IMR-90 (cell line): Measurements from ENCODE around the gene ZNF76. TPM values are rescaled to one million over a fixed set of nuclear protein-coding genes. Genes with fewer than 3 reads are reported as not detected.

Source experiments
- ATAC-seq: fragments of 200-7000 bp; cut with Tn5 transposase; 2 replicates; pipeline ENCODE4 v1.9.1; 2020; ENCODE audit warnings: low read depth, mild to moderate bottlenecking, moderate library complexity
- BruUV-seq: library from RNA; stranded (reverse); fragments of 400-500 nt; replicated peaks from 2 replicates; lab custom pipeline; 2021; lab: Mats Ljungman, UMichigan
- CTCF ChIA-PET: fragments of 300-600 bp; formaldehyde crosslinking; extraction: SDS; loops from one replicate; lab custom pipeline; 2021; ENCODE audit warnings: antibody characterized with exemption; lab: Yijun Ruan, JAX
- POLR2A ChIA-PET: fragments of 300-600 bp; sonication (Branson Sonifier 250); formaldehyde crosslinking; loops from one replicate; lab custom pipeline; 2022; ENCODE audit warnings: antibody characterized with exemption; ENCODE audit not compliant: unreplicated experiment; lab: Charles Lee
- DNase-seq: peaks from one replicate; pipeline ENCODE4 v3.0.0; 2013
- H2AFZ ChIP-seq: replicated peaks from 2 replicates; pipeline ENCODE3; 2013; ENCODE audit warnings: low read length, mild to moderate bottlenecking; ENCODE audit not compliant: poor library complexity
- H2AK5ac ChIP-seq: 2 replicates; pipeline ENCODE4 v1.6.1; 2013; ENCODE audit warnings: low read depth, low read length, inconsistent platforms
- H2AK9ac ChIP-seq: replicated peaks from 2 replicates; pipeline ENCODE3; 2013; ENCODE audit warnings: mild to moderate bottlenecking, low read depth, low read length, moderate library complexity; ENCODE audit not compliant: poor library complexity
- H2BK120ac ChIP-seq: 2 replicates; pipeline ENCODE4 v1.6.1; 2013; ENCODE audit warnings: low read depth, low read length, inconsistent platforms
- H2BK15ac ChIP-seq: 3 replicates; pipeline ENCODE4 v1.6.1; 2013; ENCODE audit warnings: low read depth, low read length, inconsistent platforms
- H2BK20ac ChIP-seq: 2 replicates; pipeline ENCODE4 v1.6.1; 2013; ENCODE audit warnings: low read depth, mild to moderate bottlenecking, inconsistent platforms, low read length, moderate library complexity
- H2BK5ac ChIP-seq: 2 replicates; pipeline ENCODE4 v1.6.1; 2013; ENCODE audit warnings: mild to moderate bottlenecking, low read depth, low read length, inconsistent platforms; ENCODE audit not compliant: poor library complexity, severe bottlenecking
- H3K14ac ChIP-seq: replicated peaks from 2 replicates; pipeline ENCODE4 v1.6.1; 2013; ENCODE audit warnings: low read depth, low read length, inconsistent platforms
- H3K18ac ChIP-seq: 2 replicates; pipeline ENCODE4 v1.6.1; 2013; ENCODE audit warnings: low read depth, low read length, control low read depth
- H3K23ac ChIP-seq: 2 replicates; pipeline ENCODE4 v1.6.1; 2013; ENCODE audit warnings: low read depth, low read length, inconsistent platforms
- H3K27ac ChIP-seq: 2 replicates; pipeline ENCODE4 v1.5.1; 2013; ENCODE audit warnings: mild to moderate bottlenecking, control low read depth, low read length; ENCODE audit not compliant: insufficient read depth
- H3K27me3 ChIP-seq: 2 replicates; pipeline ENCODE4 v1.6.1; 2013; ENCODE audit warnings: low read length; ENCODE audit not compliant: control insufficient read depth, insufficient read depth
- H3K36me3 ChIP-seq: 2 replicates; pipeline ENCODE4 v1.6.1; 2013; ENCODE audit warnings: low read length, mixed read lengths; ENCODE audit not compliant: control insufficient read depth, insufficient read depth
- H3K4ac ChIP-seq: 2 replicates; pipeline ENCODE4 v1.6.1; 2013; ENCODE audit warnings: low read depth, low read length, inconsistent platforms
- H3K4me1 ChIP-seq: 2 replicates; pipeline ENCODE4 v1.6.1; 2013; ENCODE audit warnings: low read length, mixed read lengths; ENCODE audit not compliant: control insufficient read depth, insufficient read depth
- H3K4me2 ChIP-seq: 2 replicates; pipeline ENCODE4 v1.6.1; 2013; ENCODE audit warnings: low read depth, mild to moderate bottlenecking, control low read depth, low read length, moderate library complexity
- H3K4me3 ChIP-seq: 2 replicates; pipeline ENCODE4 v1.5.1; 2013; ENCODE audit warnings: low read depth, mild to moderate bottlenecking, control low read depth, low read length, moderate library complexity; ENCODE audit not compliant: insufficient read depth
- H3K56ac ChIP-seq: 2 replicates; pipeline ENCODE4 v1.6.1; 2013; ENCODE audit warnings: low read length, inconsistent platforms; ENCODE audit not compliant: insufficient read depth; ENCODE audit errors: extremely low read depth
- H3K79me1 ChIP-seq, 2 experiments: 2 replicates each; pipeline ENCODE4 v1.6.1; 2013; ENCODE audit warnings: low read length in 2 of 2, inconsistent platforms in 1 of 2, low read depth in 1 of 2
- H3K9ac ChIP-seq: 2 replicates; pipeline ENCODE4 v1.6.1; 2013; ENCODE audit warnings: low read depth, low read length, control low read depth
- H3K9me1 ChIP-seq: 2 replicates; pipeline ENCODE4 v1.6.1; 2013; ENCODE audit warnings: low read length, inconsistent platforms; ENCODE audit not compliant: insufficient read depth
- H3K9me3 ChIP-seq: 2 replicates; pipeline ENCODE4 v1.6.1; 2013; ENCODE audit warnings: low read length; ENCODE audit not compliant: control insufficient read depth, insufficient read depth
- H4K20me1 ChIP-seq: 2 replicates; pipeline ENCODE4 v1.6.1; 2013; ENCODE audit warnings: low read length, inconsistent platforms; ENCODE audit not compliant: insufficient read depth
- H4K5ac ChIP-seq: 2 replicates; pipeline ENCODE4 v1.6.1; 2013; ENCODE audit warnings: mild to moderate bottlenecking, low read depth, low read length, control low read depth
- H4K8ac ChIP-seq, 2 experiments: 2 replicates each; pipeline ENCODE4 v1.6.1; 2013; ENCODE audit warnings: low read depth in 2 of 2, low read length in 2 of 2, control low read depth in 1 of 2, inconsistent platforms in 1 of 2
- H4K91ac ChIP-seq: 2 replicates; pipeline ENCODE4 v1.6.1; 2013; ENCODE audit warnings: low read depth, low read length, inconsistent platforms; ENCODE audit not compliant: insufficient read depth
- BHLHE40 ChIP-seq: fragments of 150-350 bp; IDR thresholded peaks from 2 replicates; pipeline ENCODE4 v1.6.1; 2016; ENCODE audit warnings: mild to moderate bottlenecking, low read depth, low read length
- MAFK ChIP-seq: IDR thresholded peaks from 2 replicates; pipeline ENCODE4 v1.6.1; 2012; ENCODE audit warnings: low read depth, low read length, improper control_type of control experiment
- MAZ ChIP-seq: IDR thresholded peaks from 2 replicates; pipeline ENCODE4 v1.6.1; 2012; ENCODE audit warnings: low read depth, mild to moderate bottlenecking, low read length, improper control_type of control experiment, moderate library complexity, borderline replicate concordance
- MXI1 ChIP-seq: IDR thresholded peaks from 2 replicates; pipeline ENCODE4 v1.6.1; 2012; ENCODE audit warnings: low read depth, mild to moderate bottlenecking, low read length, moderate library complexity, borderline replicate concordance
- NFE2L2 ChIP-seq: fragments of 150-350 bp; IDR thresholded peaks from 2 replicates; pipeline ENCODE4 v1.6.1; 2016; ENCODE audit warnings: low read depth, mild to moderate bottlenecking, low read length
- RAD21 ChIP-seq: IDR thresholded peaks from 2 replicates; pipeline ENCODE4 v1.6.1; 2012; ENCODE audit warnings: low read length, improper control_type of control experiment
- SMC3 ChIP-seq: fragments of 150-350 bp; IDR thresholded peaks from 2 replicates; pipeline ENCODE4 v1.6.1; 2016; ENCODE audit warnings: low read depth, mild to moderate bottlenecking, antibody characterized with exemption, low read length, moderate library complexity
- WGBS, 2 experiments: methylation state at CpG; one replicate each; pipeline versions ENCODE4 v1.1.5 to v1.1.7; 2013; ENCODE audit warnings: missing lambda C conversion rate in 2 of 2; ENCODE audit not compliant: insufficient read length in 1 of 2; ENCODE audit errors: extremely low coverage in 2 of 2; 5-methylcytosine and 5-hydroxymethylcytosine counted together
- dilution Hi-C: fragments of 300-500 bp; cut with HindIII; formaldehyde crosslinking; loops from one replicate; pipeline ENCODE4 v1.14.3; 2018; ENCODE audit warnings: low sequenced_read_pairs; ENCODE audit not compliant: unreplicated experiment
- in situ Hi-C: fragments of 300-500 bp; cut with MboI; formaldehyde crosslinking; loops from 3 replicates; pipeline ENCODE4 v1.14.3; 2019; ENCODE audit warnings: low sequenced_read_pairs, inconsistent platforms, mixed read lengths
- intact Hi-C: fragments of 100-400 bp; cut with micrococcal nuclease; formaldehyde crosslinking; loops from 2 replicates; pipeline ENCODE4 v1.10.0; 2022
- polyA plus RNA-seq, 3 experiments: library from polyadenylated mRNA; depleted of rRNA; stranded (reverse); fragments of >200 nt; gene quantifications; 2 replicates each; pipeline ENCODE4 v1.2.3, GENCODE V29; 2012; ENCODE audit warnings: low replicate concordance in 1 of 3
- total RNA-seq: library from RNA; depleted of rRNA; stranded (reverse); fragments of >200 nt; gene quantifications from 2 replicates; pipeline ENCODE4 v1.2.3, GENCODE V29; 2012
- TF ChIP-seq, protein P1 (sequence below): fragments of 150-350 bp; IDR thresholded peaks from 2 replicates; pipeline ENCODE4 v1.6.1; 2016; ENCODE audit warnings: low read depth, mild to moderate bottlenecking, low read length, moderate library complexity, borderline replicate concordance
- TF ChIP-seq, protein P2 (sequence below): conservative IDR thresholded peaks from 2 replicates; pipeline ENCODE4 v1.5.1; 2012; ENCODE audit warnings: mild to moderate bottlenecking, low read depth, low read length, improper control_type of control experiment

Gene ZNF76
- total and polyA plus RNA-seq, 2 of the 4 experiments (the other 2 are of a cell fraction): 19.9 to 21.1 TPM

DNA sequence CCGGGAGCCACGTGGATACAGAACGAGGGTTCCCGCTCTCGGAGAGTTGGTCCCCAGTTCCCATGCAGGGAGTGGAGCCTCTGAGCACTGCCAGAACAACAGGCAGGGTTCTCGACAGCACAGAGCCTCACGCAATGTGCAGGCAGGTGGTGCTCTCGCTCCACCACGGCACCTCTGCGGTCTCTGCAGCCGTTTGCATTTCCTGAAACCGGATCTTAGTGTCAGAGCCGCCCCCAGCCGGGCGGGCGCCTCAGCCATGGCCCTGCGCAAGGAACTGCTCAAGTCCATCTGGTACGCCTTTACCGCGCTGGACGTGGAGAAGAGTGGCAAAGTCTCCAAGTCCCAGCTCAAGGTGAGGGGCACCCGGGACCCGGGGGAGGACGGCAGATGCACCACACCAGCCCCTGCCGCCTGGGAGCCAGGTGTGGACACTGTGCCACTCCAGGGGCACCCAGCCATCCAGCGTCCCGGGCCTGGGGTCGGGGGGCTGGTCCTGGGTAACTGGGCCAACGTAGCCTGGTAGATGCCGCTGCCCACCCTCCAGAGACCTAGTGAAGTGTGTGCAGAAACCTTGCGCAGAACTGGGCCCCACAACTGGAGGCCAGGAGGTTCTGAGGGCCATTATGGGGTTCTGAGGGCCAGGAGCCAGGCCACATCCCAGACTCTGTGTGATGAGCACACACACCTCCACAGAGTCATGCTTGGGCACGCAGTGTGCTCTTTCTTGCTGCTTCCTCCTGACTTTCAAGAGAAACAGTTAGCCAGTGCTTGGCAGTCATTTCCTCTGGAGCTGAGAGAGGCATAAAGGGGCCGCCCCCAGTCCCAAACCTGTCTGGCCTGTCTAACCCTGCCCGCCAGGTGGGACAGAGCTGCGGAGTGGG is 38.3 kb downstream of the ZNF76 start, which contains the start of gene DEF6:
Gene DEF6, plus strand, starts transcription at position 218 of the 881 bp plus-strand sequence. Its CDS starts 39 bp downstream, at position 257.
- no peaks in the 10 kb centered on the region for H4K20me1 ChIP-seq
- H2BK20ac ChIP-seq: no peak within 1 kb of the TSS
- H3K18ac ChIP-seq: no peak within 1 kb of the TSS
- peak within 1 kb of the TSS; percentile 25; the same call in 1 of the 2 replicates for H3K4me2 ChIP-seq
- H3K4ac ChIP-seq: peak within 1 kb of the TSS; percentile 43; the same call in 1 of the 2 replicates
- H2AK9ac ChIP-seq: peak within 1 kb of the TSS; percentile 52
- H4K91ac ChIP-seq: peak within 1 kb of the TSS; percentile 6; the same call in 1 of the 2 replicates
- ATAC-seq: peak; percentile 94
- no peak within 1 kb of the TSS; the same call in 1 of the 2 replicates for H3K9ac ChIP-seq
- H3K9me1 ChIP-seq: peaks cover 4% of the 10 kb centered on the region; the same call in 1 of the 2 replicates
- H3K36me3 ChIP-seq: peaks cover 25% of the 10 kb centered on the region
- peak within 1 kb of the TSS; percentile 15; the same call in 1 of the 2 replicates for H3K4me3 ChIP-seq
- 0 out of 2 replicates have a peak within 1 kb of the TSS, but pooled peaks have one; percentile 17 for H2AK5ac ChIP-seq
- no peak within 1 kb of the TSS for H3K27ac ChIP-seq
- dilution Hi-C loops: no loop called here
- H2AFZ ChIP-seq: peak within 1 kb of the TSS; percentile 84
- no peak within 1 kb of the TSS for H4K5ac ChIP-seq
- WGBS, 2 experiments: 31% methylated on average over 25 of the region's 35 CpGs; no CpG with 5 or more reads in 1 of the 2 experiments
- POLR2A ChIA-PET: no interaction called here
- intact Hi-C loops: loop anchor here (5.0 kb wide), 2 partner anchors 154 to 169 kb away; partner anchors contain the start of genes FANCE and RPL10A
- peak within 1 kb of the TSS; percentile 60; the same call in 1 of the 2 replicates for H3K14ac ChIP-seq
- peak within 1 kb of the TSS in 1 of 2 experiments; percentile 84; a peak in 2 of 4 replicates for H4K8ac ChIP-seq
- no peaks in the 10 kb centered on the region for H3K9me3 ChIP-seq
- peaks cover 4% of the 10 kb centered on the region; the same call in 1 of the 2 replicates for H3K4me1 ChIP-seq
- no peak within 1 kb of the TSS for H3K56ac ChIP-seq
- H2BK120ac ChIP-seq: peak within 1 kb of the TSS; percentile 44; the same call in 1 of the 2 replicates
- H3K23ac ChIP-seq: no peak within 1 kb of the TSS
- TF ChIP-seq, protein P1, sequence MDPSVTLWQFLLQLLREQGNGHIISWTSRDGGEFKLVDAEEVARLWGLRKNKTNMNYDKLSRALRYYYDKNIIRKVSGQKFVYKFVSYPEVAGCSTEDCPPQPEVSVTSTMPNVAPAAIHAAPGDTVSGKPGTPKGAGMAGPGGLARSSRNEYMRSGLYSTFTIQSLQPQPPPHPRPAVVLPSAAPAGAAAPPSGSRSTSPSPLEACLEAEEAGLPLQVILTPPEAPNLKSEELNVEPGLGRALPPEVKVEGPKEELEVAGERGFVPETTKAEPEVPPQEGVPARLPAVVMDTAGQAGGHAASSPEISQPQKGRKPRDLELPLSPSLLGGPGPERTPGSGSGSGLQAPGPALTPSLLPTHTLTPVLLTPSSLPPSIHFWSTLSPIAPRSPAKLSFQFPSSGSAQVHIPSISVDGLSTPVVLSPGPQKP: no peak
- TF ChIP-seq SMC3 (peak; percentile 73), NFE2L2 (no peak), MXI1 (no peak), BHLHE40 (no peak), MAZ (0 out of 2 replicates have a peak, but pooled peaks have one; percentile 34), RAD21 (peak; percentile 87), MAFK (no peak)
- TF ChIP-seq, protein P2, sequence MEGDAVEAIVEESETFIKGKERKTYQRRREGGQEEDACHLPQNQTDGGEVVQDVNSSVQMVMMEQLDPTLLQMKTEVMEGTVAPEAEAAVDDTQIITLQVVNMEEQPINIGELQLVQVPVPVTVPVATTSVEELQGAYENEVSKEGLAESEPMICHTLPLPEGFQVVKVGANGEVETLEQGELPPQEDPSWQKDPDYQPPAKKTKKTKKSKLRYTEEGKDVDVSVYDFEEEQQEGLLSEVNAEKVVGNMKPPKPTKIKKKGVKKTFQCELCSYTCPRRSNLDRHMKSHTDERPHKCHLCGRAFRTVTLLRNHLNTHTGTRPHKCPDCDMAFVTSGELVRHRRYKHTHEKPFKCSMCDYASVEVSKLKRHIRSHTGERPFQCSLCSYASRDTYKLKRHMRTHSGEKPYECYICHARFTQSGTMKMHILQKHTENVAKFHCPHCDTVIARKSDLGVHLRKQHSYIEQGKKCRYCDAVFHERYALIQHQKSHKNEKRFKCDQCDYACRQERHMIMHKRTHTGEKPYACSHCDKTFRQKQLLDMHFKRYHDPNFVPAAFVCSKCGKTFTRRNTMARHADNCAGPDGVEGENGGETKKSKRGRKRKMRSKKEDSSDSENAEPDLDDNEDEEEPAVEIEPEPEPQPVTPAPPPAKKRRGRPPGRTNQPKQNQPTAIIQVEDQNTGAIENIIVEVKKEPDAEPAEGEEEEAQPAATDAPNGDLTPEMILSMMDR: peak; percentile 75
- no peaks in the 10 kb centered on the region for H3K27me3 ChIP-seq
- no peak within 1 kb of the TSS for H2BK5ac ChIP-seq
- H3K79me1 ChIP-seq: no peaks in the 10 kb centered on the region
- DNase-seq: peak; percentile 82
- CTCF ChIA-PET: interaction anchor here (1.2 kb wide), 1 partner anchor 152 kb away, joined by 3 read pairs; no protein-coding TSS in a partner anchor
- no peak within 1 kb of the TSS for H2BK15ac ChIP-seq
- in situ Hi-C loops: no loop called here
- BruUV-seq: no TSS peak
